ENCODE results near the gene SLC2A10.

SLC2A10 gene

DNA sequence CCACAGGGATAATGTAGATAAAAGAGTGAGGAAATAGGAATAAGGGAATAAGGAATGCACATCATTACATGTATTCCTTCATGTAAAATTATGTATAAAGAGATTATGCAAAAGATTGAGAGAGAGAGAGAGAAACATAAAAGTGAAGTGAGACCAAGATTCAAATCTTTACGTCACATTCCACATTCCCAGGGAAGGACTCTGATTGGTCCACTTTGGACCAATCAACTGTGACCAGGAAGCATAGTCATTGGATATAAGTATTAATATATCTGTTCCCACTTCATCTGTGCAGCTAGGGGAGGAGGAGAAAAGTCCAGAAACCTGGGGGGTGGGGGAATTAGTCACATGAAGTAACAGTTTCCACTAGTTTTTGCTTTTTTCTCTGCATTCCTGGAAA, 66.4 kb downstream of the SLC2A10 start:
- H3K36me3 ChIP-seq: no peaks in the 10 kb centered on the region
- H3K27me3 ChIP-seq: peaks cover 7% of the 10 kb centered on the region; the same call in 1 of the 2 replicates
- TF ChIP-seq, protein P1, sequence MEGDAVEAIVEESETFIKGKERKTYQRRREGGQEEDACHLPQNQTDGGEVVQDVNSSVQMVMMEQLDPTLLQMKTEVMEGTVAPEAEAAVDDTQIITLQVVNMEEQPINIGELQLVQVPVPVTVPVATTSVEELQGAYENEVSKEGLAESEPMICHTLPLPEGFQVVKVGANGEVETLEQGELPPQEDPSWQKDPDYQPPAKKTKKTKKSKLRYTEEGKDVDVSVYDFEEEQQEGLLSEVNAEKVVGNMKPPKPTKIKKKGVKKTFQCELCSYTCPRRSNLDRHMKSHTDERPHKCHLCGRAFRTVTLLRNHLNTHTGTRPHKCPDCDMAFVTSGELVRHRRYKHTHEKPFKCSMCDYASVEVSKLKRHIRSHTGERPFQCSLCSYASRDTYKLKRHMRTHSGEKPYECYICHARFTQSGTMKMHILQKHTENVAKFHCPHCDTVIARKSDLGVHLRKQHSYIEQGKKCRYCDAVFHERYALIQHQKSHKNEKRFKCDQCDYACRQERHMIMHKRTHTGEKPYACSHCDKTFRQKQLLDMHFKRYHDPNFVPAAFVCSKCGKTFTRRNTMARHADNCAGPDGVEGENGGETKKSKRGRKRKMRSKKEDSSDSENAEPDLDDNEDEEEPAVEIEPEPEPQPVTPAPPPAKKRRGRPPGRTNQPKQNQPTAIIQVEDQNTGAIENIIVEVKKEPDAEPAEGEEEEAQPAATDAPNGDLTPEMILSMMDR (IDR thresholded peaks at IDR 0.05; ENCODE audit: low read depth, low read length): no peak
- H3K4me1 ChIP-seq: no peaks in the 10 kb centered on the region
- no peaks in the 10 kb centered on the region for H3K9me3 ChIP-seq
- no peak overlapping the region for H3K4me3 ChIP-seq (ENCODE audit: low read depth, low read length)
- no peak for DNase-seq

DNA sequence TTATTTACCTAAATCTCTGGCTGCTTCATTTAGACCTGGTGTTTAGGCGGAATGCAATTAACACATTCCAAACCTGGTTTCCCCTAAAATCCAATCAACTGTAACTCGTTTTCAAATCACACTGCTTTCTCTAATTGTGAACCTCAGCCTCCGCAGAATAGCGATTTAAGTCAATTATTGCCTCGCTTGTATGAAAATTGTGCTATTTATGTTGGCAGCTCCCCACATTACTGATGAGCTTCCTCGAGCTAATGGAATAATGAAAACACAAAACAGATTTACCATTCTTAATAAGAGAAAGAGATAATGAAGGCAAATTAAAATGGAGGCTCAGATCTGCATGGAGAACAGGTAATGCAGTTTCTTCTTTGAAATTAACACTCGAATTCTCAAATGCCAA, 67.9 kb downstream of the SLC2A10 start:
- Histone ChIP-seq H3K27me3 (peaks cover 7% of the 10 kb centered on the region; the same call in 1 of the 2 replicates), H3K9me3 (no peaks in the 10 kb centered on the region), H3K4me1 (no peaks in the 10 kb centered on the region), H3K4me3 (ENCODE audit: low read depth, low read length) (no peak overlapping the region), H3K36me3 (no peaks in the 10 kb centered on the region)
- TF ChIP-seq, protein P1 (IDR thresholded peaks at IDR 0.05; ENCODE audit: low read depth, low read length): no peak
- DNase-seq: no peak

DNA sequence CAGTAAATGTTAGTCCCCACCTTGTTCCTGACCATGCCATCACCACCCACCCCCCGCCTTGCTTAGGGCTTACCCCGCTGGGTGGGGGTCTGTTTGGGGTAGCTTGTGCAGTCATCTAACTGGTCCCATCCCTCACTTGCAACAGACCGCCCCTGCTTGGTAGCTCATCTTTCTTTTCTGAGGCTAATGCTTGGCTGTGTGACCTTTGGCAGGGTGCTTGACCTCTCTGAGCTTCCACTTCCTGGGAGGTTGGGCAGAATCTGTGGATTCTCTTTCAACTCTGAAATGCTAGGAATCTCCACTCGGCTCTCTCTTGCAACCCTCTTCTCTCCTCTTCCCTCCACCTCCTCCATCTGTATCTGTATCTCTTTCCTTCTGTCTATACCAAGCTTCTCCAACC, 70.4 kb downstream of the SLC2A10 start:
- Histone ChIP-seq H3K27me3 (no peaks in the 10 kb centered on the region; the same call in 1 of the 2 replicates), H3K4me1 (no peaks in the 10 kb centered on the region), H3K36me3 (no peaks in the 10 kb centered on the region), H3K9me3 (no peaks in the 10 kb centered on the region), H3K4me3 (ENCODE audit: low read depth, low read length) (no peak overlapping the region)
- TF ChIP-seq, protein P1 (IDR thresholded peaks at IDR 0.05; ENCODE audit: low read depth, low read length): no peak
- DNase-seq: no peak

DNA sequence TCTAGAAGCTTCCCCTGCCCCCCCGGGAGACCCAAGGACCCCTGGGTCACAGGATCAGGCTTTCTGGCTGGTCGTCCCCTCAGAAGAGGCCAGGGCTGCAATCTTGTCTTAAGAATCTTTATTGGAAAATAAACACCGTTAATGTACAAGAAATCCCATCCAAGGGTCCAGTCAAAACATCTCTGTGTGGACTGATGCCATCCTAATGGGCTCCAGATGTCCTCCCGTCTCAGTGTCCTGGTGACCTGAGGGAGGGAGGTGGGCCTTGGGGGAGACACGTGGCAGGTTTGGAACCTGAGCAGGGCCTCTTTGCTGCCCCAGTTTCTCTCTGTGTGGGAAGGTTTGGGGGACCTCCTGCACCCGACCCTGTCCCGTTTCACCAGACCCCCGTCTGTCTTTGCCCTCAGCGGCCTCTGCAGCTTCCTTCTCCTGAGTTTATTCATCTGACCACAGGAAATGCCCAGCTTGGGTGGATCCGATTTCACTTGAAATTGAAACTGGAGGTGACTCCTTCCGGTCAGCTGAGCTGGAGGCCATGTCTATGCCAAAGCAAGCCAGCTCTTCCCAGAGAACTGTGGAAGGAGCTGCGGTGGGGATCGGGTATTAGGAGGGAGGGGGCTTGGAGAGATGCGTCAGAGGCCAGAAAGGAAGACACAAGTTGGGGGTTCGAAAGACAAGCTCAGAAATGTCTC, 75.1 kb downstream of the SLC2A10 start:
- H3K27me3 ChIP-seq: no peaks in the 10 kb centered on the region; the same call in 1 of the 2 replicates
- H3K9me3 ChIP-seq: no peaks in the 10 kb centered on the region
- H3K36me3 ChIP-seq: no peaks in the 10 kb centered on the region
- H3K4me1 ChIP-seq: no peaks in the 10 kb centered on the region
- DNase-seq: no peak
- no peak overlapping the region for H3K4me3 ChIP-seq (ENCODE audit: low read depth, low read length)
- TF ChIP-seq, protein P1 (IDR thresholded peaks at IDR 0.05; ENCODE audit: low read depth, low read length): no peak

All from BE2C (cell line).